Inferior parietal cortex (tissue), 1 donor: ENCODE measurements around the gene KCNAB1.
"Not testable (repeated sequence)": the region's sequence is repeated elsewhere in the genome, so short reads cannot be mapped to it uniquely, and the experiment has no call there.

Source experiments
- DNase-seq: peaks from one replicate; pipeline ENCODE4 v3.0.0-alpha.2; 2016; ENCODE audit errors: extremely low spot score

The KCNAB1 gene

DNA sequence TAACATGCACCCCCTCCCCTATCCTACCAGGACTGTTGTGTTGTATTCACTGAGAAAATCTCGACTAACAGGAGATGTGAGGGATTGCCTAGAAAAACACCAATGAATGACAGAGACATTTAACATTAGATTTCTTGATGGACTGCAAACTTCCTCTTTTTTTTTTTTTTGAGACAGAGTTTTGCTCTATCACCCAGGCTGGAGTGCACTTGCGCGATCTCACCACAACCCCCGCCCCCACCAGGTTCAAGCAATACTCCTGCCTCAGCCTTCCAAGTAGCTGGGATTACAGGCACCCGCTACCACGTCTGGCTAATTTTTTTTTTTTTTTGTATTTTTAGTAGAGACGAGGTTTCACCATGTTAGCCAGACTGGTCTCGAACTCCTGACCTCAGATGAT is 17.0 kb downstream of the KCNAB1 start:
- DNase-seq, result not testable (repeated sequence)

DNA sequence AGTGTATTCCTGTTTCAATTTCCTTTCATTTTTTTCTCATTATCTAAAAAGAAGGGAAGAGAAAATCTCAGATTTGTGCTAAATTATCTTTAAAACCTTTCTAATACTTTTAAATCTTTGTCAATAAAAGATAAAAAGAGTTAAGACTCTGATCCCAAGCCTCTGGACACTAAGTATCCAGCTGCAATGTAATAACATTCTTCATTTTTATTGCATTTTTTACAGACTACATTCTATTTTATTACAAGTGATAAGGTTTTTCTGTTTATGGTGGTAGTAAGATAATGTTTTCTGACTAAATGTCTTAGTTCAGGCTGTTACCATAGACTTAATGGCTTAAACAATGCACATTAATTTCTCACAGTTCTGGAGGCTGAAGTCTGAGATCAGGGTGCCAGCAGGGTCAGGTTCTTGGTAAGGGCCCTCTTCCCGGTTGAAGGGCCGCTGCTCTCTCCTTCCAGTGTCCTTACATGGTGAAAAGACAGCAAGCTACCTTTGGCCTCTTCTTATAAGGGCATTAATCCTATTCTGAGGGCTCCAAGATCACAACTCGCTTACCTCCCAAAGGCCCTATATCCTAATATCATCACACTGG is 19.7 kb downstream of the KCNAB1 start:
- DNase-seq, result no peak

DNA sequence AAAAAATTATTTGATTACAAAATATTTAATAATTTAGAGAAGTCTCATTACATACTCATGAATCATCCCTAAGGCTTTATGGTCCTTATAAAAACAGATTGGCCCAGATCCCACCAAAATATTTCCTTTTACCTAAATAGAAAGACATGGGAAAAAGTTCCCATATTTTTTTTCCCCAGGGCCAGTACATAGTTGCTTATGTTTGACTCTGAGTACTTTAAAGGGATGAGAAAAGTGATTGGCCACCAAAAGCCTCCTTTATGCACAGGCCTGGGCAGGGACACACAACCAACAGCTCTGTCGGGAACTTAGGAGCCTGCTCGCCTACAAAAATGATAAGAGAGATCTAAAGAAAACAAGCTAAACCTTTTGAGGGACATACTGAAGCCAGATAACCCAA is 22.3 kb downstream of the KCNAB1 start:
- no peak for DNase-seq

DNA sequence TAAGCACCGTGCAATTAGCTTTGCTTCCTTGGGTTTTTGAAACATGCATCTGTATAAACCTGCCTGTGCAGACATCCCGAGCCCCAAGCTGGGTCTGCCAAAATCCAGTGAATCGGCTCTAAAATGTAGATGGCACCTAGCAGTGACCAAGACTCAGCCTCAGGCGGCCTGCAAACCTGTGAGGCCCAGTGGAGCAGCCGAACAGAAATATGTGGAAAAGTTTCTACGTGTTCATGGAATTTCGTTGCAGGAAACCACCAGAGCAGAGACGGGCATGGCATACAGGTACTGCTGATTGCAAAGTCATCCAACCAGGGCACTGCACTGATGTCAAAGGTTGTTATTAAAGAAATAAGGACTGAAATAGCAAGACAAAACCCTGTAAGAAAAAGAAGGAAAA is 22.8 kb downstream of the KCNAB1 start:
- no peak for DNase-seq

DNA sequence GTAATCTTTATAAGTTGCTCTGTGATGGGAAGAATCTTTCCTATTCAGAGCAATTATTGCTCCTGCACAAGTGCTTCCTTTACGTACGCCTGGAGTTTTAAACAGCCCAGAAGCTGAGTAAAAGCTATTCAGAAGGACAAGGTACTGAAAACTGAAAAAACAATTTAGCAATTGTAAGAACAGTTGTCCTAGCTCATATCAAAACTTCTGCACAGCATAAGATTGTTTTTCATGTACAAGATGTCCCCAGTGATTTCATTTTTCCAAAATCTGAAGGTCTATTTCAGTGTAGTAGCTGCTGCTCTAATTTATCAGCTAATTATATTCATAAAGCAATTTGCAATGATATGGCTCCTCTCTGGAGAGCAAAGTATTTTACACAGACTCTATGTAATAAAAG is 23.7 kb downstream of the KCNAB1 start:
- DNase-seq, result no peak

DNA sequence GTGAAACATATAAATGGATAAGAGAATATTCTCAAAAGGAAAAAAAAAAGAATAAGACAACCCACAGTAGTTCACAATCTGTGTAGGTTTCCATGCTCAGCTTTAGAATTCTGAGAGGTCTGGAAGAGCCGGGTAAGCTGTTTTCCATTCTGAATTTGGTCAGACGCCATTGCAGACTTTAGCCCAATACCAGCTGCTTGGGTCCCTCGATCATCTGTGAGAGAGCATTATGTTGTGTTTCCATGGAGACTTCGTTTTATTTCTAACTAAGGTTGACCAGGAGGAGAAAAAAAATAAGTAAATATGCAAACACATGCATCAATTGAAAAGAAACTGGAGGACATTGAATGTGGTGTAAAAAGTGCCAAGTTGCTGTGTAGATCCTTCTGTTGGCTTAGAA is 25.5 kb downstream of the KCNAB1 start:
- DNase-seq, result no peak

DNA sequence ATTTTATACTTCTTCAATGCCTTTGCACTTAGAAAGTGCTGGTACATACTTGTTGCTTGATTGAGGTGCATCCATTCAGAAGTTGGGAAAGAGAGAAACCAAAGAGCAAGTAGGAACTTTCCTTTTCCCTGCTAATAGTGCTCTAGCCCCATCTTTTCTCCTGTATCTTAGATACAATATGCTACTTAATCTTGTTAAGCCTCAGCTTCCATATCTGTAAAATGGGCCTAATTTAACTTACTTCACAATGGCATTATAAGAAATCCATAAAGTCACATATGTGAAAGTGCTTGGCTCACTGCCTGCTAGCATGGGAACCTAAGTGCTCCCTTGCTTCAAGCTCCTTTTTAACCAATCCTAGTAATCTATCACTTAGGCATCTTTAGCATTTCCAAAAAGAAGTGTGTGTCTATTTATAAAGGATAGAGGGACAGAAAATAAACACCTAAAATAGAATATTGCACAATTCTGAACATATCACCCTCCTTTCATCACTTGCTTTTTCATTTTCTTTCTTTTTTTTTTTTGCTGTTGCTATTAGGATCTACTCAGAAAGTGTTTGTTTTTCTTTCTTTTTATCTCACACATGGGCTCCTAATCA is 28.1 kb downstream of the KCNAB1 start:
- DNase-seq, result no peak

DNA sequence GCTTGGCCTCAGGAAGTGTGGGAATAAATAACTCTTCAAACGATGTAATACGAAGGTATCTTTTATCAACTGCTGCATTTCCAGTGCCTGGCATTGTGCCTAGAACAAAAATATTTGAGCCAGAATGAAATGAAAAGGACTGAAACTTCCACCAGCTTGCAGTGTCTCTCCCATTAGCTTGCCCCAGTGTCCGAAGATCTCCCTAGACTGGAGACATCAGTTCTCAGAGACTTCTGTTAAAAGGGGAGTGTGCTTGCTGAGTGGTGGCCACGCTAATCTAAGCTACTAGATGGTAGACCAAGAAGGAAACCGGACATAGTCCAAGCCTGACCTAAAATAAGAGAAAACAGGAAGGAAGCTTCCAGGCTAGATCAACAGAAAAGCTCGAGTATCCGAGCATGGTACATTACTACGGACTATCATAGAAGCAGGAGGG is 28.6 kb downstream of the KCNAB1 start:
- DNase-seq, result no peak

DNA sequence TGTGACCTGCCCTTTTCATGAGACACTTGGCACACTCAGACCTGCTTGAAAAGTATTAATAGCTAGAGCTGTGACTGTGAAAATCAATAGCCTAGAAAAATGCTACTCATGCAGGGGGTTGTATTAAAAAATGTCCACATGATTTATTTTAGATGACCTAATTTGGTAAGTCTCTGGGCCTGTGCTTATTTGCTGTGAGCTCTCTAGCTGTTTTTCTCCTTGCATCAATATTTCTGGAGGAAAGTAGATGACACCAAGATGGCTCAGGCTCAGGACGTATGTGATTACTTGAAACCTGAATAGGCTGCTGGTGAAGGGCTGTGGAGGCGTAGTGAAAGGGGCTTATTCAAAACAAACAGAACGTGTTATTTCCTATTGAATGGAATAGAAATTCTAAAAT is 29.5 kb downstream of the KCNAB1 start:
- no peak for DNase-seq

DNA sequence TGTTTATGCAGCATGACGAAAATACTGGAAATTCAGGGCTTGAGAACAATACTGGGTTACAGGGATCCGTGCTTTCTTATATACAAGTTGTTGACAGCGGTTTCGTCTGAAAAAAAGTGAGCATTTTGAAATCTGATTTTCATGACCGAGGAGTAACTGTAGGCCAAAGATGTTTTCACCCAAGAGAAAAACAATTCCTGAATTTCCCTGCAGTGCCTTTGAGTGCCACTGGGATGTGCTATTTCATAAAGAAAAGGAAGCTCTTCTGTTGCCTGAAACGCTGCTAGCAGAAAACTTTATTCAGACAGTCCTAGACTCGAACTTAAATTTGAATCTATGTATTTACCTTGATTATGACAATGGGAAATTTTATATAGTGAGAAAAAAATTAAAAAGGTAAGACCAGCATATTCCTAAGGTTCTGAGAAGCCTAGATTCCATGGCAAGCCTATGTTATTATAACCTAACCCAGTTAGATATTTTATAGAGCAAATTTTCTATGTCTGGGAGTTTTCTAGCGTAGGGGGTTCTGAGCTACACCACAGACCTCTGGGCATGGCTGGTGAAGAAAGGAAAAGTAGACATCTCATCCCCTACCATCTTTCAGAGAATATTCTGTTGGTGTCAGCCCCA is 30.2 kb downstream of the KCNAB1 start:
- DNase-seq, result peak; percentile 94

DNA sequence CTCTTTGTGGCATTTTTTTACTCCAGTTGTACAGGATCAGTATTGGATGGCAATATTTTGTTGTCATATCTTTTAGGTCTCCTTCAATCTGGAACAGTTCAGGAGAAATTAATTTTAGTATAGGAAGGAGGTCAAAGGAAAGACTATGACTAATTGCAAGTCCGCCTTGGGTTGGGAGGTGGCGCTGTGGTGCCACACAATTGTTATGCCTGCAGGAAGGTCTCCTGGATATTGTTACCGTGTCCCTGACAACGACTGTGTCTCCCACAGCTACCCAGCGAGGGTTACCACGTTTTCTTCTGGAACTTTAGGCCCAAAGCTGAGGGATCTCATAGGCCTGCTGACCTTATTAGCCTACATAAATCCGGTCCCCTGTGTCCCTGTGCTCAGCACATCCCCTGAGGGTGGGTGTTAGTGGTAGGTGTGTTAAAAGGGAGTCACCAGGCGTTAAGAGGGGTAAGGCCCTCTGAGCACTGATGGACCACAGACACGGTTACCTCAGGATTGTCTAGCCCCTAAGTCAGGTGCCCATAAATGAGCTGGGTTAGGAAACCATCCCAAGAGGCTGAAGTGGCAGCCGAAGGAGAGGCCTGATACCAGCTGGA is 31.5 kb downstream of the KCNAB1 start:
- DNase-seq, result peak; percentile 70

DNA sequence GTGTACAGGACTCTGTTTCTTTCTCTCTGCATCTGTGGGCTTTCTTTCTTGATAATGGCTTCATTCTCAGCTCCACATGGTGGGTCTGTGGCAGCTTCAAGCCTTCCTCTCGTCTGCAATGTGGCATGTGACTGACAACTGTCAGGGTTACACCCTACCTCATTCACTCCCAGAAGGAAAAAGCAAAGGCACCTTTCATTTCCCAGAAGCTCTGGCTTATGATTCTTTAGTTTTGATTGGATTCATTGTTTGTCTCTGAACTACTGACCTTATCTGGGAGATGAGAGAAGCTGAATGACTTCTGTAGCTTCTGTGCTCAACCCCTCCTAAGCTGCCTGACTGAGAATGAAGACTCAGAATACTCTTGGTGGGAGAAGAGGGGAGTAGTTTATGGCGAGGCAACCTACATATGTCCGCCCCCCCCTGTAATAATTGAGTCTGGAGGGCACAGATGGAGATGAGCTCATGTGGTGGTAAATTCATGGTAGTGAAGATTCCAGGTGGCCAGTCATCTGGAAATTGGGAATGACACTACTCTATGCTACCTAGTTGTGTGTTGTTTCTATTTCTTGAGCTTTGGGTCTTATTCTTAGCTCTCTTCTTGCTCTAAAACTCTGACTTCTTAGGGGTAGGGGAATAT is 38.4 kb downstream of the KCNAB1 start:
- DNase-seq, result no peak

DNA sequence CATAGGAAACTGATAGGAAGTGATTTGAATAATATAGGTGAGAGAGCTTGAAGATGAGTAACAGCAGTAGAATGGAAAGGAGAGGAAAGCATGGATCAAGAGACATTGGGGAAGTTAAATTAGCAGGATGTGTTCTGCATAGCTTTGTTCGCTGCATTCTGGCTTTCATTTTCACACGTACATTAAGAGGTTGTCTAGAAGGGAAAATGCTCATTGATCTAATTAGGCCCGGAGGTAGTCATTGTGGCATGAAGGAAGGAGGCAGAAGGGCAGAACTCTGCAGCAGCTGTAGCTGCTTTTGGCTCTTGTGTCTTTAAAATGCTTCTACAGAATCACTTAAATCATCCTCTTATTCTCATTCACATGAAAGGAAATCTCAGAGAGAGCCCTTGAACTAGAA is 40.3 kb downstream of the KCNAB1 start:
- no peak for DNase-seq

DNA sequence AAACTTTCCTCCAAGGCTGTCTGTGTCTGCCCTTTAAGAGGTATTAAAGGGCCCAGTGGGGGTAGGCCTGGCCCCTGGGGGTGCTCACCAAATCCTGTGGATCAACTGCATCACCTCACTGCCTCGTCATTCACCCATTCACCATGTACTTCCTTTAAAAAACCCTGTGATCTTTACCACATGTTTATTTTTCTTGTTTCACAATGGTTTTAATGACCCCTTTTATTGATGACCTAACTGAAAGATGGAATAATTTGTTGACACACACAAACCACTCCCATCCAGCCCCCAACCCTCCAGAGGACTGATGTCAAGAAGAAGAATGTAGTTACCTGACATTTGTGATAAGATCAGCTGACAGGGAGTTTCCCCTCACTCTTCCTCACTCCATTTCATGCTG is 40.8 kb downstream of the KCNAB1 start:
- DNase-seq, result no peak

DNA sequence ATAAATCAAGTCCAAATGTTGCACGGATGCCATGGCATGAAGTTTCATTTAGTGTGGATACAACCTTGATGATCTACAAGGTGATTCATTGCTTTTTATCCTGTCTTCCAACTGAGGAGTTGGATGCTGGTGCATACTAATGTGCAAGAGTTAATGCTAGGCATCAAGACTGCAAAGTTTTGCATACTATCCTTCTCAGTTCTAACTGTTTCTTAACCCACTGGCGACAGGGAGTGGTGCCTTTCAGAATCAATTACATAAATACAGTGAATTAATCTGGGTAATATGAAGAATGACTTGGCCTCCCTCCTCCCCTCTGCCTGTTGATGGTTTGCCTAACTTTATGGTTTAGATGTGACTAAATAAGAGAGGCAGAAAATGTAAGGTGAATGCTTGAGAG is 43.5 kb downstream of the KCNAB1 start:
- no peak for DNase-seq

DNA sequence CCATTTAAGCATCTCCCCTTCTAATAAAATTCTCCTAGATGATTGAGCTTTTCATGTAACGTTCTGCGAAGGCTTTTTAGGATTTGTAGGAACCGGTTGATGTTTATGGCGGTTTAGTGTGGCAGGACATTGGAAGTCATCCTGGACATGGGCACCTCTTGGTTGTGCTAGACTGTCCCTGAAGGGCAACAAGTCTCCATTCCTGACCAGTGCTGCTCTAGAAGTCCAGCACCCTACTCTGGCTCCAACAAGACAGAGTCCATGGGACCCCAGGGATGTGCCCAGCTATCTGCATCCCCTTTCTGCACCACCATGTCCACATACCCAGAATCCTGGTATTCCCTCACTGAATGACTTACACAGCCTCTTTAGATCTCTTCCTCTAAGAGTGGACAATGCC is 46.4 kb downstream of the KCNAB1 start:
- DNase-seq, result no peak

DNA sequence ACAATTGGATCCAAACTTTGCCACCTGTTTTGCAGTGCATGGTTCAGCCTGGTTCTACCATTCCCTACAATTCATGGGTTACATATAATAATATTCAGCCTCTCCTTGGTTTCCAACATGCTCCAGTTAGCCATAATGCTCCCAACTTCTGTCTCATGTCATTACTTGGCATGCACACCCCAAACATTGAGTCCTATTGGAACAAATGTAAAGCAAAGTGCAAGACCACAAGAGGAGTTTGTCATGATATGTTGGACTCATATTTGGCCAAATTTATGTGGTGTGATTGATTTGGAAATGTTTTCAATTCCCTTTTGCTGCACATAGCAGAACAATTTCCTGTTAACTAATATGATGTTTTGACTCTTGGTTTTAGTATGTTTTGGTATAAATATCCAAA is 50.2 kb downstream of the KCNAB1 start:
- DNase-seq, result no peak

DNA sequence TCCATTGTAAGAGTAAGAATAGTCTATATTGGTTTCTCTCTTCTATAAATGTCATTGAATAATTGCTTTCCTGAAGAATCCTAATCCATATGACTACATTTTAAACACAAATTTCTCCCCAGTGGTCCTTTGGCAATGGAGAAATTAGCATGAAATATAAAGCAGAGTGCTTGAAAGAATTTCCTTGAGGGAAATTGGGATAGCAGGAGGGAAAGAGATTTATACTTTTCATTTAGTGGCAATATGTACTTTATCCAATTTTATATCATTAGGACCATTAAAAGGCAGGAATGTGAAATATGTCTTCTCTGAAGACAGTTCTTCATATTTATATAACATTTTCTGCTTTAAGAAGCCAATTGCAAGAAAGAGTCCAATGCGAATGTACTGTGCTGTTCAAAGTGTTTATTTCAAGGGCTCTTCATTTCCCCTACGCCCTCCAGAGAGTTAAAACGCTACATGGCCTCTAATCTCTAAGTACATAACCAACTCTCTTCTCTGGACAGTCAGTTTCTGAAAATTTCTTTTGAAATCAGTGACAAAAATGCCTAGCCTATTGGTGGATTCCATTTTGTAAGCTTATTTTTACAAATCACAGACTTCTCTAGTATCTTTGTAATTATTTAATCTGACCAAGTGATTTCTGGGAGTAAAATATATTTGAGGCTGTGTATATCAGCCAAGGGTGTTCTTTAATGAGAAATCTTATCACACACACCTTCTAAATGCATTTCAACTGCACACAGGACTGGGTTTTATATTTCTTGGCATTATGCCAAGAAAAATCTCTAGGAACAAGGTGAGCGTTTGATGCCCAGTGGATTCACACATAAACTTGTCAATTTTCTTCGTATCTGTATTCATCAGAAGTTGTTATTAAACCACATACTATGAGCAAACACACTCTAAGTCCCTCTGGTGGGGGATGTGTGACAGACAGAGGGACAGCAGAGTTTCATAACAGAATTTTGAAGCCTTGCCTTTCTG is 51.2 kb downstream of the KCNAB1 start:
- no peak for DNase-seq

DNA sequence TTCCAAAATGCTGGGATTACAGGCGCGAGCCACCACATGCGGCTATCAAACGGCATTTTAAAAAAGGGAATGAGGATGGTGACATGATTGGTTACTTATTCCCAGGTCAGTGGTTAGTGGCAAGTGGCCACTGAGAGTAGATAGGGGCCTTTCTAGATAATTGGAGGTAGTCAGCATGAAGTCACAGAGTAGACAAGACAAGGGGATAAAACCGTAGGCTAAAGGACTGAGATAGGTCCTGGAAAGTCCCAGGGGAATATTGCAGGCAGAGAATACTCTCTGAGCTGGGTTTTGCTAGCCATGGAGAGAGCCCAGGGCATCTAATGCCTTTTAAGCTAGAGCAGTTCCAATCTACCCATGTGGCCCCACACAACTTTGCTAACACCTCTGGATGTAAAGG is 52.2 kb downstream of the KCNAB1 start:
- DNase-seq, result no peak

DNA sequence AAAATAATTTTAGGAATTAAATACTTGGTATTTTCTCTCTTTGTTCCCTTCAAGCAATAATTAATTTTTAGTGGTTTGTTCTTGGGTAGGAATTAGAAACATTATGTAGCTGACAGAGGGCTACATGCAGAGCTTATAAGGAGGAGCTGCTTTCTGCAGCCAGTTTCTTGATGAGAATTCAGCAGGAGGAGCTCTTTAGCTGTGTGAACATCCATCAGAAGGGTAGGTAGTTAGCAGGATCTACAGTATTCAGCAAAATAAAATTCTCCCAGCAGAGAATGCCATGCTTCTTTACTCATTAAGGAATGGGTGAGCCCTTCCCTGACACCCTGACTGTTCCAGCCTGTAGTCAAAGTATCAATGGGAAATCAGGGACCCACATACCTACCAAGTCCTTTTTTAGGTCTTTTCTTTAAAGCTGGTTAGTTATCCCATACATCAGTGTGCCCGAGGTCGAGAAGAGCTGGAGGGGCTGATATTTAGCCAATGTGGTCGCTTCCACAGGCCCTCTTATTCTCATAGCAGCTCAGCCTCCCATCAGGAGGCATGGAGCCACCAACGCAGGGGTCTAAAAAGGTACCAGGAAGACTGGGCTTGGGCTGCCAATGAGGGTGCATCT is 54.0 kb downstream of the KCNAB1 start:
- peak; percentile 52 for DNase-seq

DNA sequence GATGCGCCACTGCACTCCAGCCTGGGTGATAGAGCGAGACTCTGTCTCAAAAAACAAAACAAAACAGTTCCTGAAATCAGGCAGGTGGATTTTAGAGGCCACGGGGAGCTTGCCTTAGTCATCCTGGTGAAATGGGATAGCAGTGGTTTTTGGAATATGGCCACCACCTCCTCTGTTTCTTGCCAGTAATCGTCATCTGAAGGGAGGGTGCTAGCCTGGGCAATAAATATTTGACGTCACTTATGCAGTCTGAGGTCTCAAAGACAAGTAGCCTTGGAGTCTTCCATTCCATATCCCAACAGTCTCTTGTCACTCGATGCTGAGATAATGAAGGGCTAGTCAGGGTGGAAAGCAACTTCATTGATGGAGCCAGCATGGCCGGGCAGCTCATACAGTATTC is 55.2 kb downstream of the KCNAB1 start:
- no peak for DNase-seq
